Fibroblast of the aortic adventitia (primary cell): ENCODE data around the gene CHST6. TPM values are rescaled to one million over a fixed set of nuclear protein-coding genes. Genes with fewer than 3 reads are reported as not detected.
A peak's percentile ranks its signal among the peaks of the same experiment; 100 is the strongest.

Source experiments
- DNase-seq: peaks from one replicate; pipeline ENCODE4 v3.0.0-alpha.2; 2010; ENCODE audit warnings: low read depth
- H3K4me3 ChIP-seq: 2 replicates; pipeline ENCODE4 v1.5.1; 2011; ENCODE audit warnings: low read depth, mild to moderate bottlenecking, control low read depth, low read length, moderate library complexity
- CTCF ChIP-seq: IDR thresholded peaks from 2 replicates; pipeline ENCODE4 v1.5.1; 2011; ENCODE audit warnings: mild to moderate bottlenecking, low read length, control low read depth, inconsistent platforms; ENCODE audit not compliant: insufficient read depth
- total RNA-seq: library from RNA; depleted of rRNA; stranded (reverse); fragments of >200 nt; gene quantifications from 2 replicates; pipeline ENCODE4 v1.2.3, GENCODE V29; 2012; ENCODE audit warnings: low replicate concordance

CHST6 gene
- total RNA-seq, 1 donor: 0.27 TPM

GRCh38 chr16:75455677-75456076 is 39.6 kb downstream of the CHST6 start:
- no peak overlapping the region for H3K4me3 ChIP-seq
- TF ChIP-seq CTCF: no peak
- no peak for DNase-seq

- no peak overlapping the region for H3K4me3 ChIP-seq
- DNase-seq: no peak
- TF ChIP-seq CTCF: no peak
Observed at GRCh38 chr16:75452464-75453190, 42.6 kb downstream of the CHST6 start.

- TF ChIP-seq CTCF: no peak
- no peak for DNase-seq
- no peak overlapping the region for H3K4me3 ChIP-seq
Observed at GRCh38 chr16:75446416-75446815, 48.8 kb downstream of the CHST6 start.

GRCh38 chr16:75445298-75445697 is 49.9 kb downstream of the CHST6 start:
- TF ChIP-seq CTCF: no peak
- no peak overlapping the region for H3K4me3 ChIP-seq
- no peak for DNase-seq

- DNase-seq: peak; percentile 50
- TF ChIP-seq CTCF: no peak
- H3K4me3 ChIP-seq: no peak overlapping the region
Observed at GRCh38 chr16:75443298-75443697, 51.9 kb downstream of the CHST6 start.

GRCh38 chr16:75433732-75434413 is 61.4 kb downstream of the CHST6 start:
- peak overlapping the region; percentile 95 for H3K4me3 ChIP-seq
- DNase-seq: peak; percentile 96
- TF ChIP-seq CTCF: no peak
